ELR (cell line): Measurements from ENCODE around the gene TPD52L1.
"Not testable (repeated sequence)": the region's sequence is repeated elsewhere in the genome, so short reads cannot be mapped to it uniquely, and the experiment has no call there.

Experiments
- DNase-seq: peaks from one replicate; pipeline ENCODE4 v3.0.0-alpha.2; 2015; ENCODE audit warnings: low read depth

TPD52L1 gene

DNA sequence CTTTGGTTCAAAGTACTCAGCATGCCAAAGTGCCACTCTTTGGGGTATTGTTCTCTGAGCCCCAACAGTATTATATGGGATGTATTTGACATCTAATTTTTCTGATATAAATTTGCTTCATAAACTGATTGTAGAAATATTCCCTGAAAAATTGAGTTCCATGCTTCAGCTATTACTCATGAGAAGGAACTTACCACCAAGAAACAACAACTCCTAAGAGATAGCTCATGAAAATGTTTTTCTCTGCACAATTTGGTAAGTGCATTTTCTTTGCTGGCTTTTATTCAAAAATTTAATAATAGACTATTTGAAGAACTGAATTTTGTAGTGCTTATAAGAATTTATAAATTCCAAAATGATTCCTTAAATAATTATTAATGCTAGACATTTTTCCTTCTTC is 12.8 kb upstream of the TPD52L1 start:
- DNase-seq: peak; percentile 8

DNA sequence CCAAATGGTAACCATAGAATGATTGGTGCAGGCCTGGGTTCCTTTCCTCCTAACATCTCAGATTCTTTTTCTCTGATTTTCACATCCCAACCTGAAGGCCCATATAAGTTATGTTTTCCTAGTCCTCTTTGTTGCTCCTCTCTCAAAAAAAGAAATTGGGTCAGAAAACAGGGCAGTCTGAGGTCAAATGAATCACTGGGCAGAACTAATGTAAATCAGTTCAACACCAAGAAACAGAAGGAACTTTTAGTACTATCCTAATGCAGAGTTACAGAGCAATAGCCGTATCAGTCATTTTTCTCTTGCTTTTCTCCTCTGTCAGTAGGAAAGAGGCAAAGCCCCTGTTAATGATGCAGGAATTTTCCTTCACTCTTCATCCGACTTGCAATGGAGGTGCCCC is 11.0 kb upstream of the TPD52L1 start:
- no peak for DNase-seq

DNA sequence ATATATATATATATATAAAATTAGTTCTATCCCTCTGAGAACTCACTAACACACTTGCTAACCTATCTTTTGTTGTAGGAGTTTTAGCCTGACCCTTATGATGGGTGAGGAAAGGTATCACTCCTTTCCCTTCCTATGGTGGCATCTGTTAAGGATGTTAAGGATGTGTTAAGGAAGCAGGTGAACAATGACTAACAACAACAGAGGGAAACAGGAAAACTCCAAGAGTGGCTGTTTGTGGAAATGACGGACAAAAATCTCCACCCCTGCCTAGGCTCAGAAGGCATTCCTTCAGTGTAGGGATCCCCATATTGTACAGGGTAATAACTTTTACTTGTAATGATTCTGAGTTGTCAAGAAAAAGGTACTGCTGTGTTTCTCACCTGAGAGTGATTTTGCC is 8.8 kb upstream of the TPD52L1 start:
- DNase-seq: no peak

DNA sequence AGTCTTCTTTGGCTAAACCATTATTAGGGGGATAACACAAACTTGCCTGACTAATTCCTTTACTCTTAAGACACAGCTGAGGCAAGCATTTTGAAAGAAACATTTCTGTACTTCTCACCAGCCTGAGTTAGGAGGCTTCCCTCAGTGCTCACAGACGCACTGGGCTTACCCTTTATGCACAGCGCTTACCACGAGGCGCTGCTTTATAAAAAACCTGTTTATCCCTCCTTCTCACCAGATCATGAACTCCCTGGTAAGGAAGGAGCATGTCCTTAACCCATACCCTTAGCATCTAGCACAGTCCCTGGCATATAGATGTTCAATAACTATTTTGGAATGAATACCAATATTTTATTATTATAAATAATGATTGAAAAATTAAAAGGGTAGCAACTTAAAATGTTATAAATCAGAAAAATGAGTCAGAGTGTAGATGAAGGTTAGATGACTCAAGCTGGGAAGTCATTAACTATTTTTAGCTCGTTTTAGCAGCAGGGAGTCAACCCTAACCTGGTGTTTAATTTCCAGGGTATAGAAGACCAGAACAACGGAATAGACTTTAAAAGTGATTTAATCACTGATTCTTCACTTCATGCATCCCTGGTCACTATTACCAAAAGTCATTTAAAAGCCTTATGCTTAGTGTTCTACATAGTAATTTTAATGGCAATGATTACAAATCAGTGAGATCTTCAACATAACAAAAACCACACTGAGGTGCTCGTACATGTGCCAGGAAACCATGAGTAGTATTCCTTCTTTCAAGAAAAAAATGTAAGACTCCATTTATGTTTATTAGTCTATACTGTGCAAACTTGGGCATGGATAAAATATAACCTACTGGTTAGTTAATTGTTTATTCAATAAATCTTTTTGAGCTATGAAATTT is 4.1 kb upstream of the TPD52L1 start:
- peak; percentile 44 for DNase-seq

DNA sequence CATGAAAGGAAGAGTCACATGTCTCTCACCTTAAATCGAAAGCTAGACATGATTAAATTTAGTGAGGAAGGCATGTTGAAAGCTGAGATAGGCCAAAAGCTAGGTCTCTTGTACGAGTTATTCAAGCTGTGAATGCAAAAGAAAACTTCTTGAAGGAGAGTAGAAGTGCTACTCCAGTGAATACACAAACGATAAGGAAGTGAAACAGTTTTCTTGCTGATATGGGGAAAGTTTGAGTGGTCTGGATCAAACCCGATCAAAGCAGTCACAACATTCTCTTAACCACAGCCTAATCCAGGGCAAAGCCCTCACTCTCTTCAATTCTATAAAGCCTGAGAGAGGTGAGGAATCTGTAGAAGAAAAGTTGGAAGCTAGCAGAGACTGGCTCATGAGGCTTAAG is 1.9 kb upstream of the TPD52L1 start:
- DNase-seq: no peak

DNA sequence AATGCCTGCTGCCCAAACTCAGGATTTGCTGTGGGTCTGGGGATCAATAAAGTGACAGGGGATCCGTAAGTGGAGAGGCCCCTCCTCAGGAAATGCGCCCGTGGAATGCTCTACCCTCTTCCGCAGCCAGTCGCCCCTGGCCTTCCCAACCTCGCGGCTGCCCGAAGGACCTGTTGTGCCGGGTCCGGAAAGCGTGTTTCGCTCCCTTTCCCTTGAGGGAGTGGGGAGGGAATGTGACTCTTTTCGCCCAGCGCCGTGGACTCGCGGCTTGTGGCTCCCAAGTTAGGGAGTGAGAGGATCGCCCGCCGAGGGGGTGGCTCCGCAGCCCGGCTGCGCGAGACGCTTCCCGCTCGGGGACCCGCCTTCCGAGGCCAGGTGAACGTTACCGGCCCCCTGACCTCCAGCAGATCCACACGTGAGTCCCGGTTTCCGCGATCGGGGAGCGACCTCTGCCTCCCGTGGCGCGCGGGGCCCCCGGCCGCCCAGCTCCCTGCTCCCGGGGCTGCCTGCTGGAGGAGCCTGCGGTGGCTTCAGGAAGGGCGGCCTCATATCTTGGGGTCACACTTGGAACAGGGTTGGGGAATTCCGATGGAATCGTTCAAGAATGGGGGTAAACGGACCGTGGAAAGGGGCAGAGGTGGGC is 666 bp downstream of the TPD52L1 start:
- peak; percentile 9 for DNase-seq

DNA sequence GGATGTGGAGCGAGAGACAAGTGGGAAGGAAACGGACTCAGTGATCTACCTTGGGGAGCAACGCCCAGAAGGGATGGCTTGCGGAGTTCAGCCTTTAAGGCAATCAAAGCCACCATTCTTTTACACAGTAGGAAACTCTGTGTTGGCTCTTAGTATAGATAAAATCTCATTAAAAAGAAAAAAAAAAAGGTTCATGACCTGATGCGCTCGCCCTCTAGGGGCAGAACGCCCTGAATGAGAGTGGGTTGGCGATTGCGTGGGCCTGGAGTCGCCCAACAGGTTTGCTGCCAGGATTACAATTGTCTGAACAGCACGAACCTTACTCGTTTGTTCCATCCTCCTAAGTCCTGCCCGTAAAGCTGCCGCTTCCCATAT is 1.2 kb downstream of the TPD52L1 start:
- DNase-seq: peak; percentile 5

DNA sequence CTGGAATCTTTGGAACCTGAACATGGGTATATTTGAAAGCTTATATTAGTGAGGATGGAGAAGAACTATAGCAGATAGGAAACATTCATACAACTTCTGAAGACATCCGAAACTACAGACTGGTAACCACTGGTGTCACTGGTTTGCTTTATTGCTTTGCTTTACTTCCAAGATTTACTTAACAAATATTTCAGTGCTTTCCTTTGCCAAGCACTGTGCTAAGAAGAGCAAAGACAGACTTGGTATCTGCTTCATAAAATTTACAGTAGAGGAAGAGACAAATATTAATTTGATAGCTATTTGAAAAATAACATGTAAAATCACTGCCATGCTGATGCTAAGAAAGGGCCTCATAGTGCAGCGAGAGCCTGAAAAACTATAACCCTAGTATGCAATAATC is 1.8 kb downstream of the TPD52L1 start:
- no peak for DNase-seq

DNA sequence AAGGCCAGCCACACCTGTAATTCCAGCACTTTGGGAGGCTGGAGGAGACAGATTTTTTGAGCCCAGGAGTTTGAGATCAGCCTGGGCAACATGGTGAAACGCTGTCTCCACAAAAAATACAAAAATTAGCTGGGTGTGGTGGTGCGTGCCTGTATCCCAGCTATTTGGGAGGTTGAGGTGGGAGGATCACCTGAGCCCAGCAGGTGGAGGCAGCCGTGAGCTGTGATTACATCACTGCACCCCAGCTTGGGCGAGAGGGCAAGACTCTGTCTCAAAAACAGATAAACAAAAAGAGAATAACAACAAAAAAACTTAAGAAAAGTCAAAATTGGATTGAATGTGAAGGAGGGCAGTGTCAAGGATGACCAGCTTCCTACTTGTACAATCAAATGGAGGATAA is 2.9 kb downstream of the TPD52L1 start:
- DNase-seq: no peak

DNA sequence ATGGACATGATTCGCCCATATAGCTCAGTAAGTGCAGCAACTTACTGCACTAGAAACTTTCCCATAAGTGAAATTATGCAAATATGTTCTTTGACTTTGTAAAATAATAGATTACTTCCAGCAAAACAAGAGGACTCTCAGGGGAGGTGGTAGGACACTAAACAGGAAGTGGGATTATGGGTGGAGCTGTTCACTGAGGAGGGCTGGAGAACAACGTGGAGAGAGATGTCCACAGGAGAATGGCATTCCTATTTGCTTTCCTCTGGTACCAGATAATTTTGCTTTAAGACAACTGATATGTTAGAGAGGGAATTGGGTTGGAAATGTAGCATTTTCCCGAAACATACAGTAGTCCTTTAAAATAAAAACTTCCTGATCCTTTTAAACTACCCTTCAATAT is 3.7 kb downstream of the TPD52L1 start:
- DNase-seq: no peak

DNA sequence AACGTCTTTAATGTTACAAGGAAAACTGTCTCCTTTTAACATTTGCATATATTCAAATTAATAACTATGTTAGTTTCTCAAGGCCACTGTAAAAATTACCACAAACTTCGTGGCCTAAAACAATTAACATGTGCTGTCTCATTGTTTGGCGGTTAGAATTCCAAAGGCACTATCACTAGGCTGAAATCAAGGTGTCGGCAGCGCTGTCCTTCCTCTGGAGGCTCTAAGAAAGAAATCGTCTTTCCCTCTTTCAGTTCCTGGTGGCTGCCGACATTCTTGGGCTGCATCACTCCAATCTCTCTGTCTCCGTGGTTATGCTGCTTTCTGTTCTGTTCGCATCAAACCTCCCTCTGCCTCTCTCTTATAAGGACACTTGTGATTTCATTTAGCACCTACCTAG is 4.2 kb downstream of the TPD52L1 start:
- DNase-seq: no peak

DNA sequence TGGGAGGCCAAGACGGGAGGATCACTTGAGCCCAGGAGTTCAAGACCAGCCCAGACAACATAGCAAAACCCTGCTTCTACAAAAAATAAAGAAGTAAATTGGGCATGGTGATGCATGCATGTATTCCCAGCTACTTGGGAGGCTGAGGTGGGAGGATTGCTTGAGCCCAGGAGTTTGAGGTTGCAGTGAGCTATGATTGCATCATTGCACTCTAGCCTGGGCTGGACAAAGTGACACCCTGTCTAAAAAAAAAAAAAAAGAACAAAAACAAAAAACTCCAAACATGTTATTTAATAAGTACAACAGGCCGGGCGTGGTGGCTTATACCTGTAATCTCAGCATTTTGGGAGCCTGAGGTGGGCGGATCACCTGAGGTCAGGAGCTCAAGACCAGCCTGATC is 9.8 kb downstream of the TPD52L1 start:
- not testable (repeated sequence) for DNase-seq

DNA sequence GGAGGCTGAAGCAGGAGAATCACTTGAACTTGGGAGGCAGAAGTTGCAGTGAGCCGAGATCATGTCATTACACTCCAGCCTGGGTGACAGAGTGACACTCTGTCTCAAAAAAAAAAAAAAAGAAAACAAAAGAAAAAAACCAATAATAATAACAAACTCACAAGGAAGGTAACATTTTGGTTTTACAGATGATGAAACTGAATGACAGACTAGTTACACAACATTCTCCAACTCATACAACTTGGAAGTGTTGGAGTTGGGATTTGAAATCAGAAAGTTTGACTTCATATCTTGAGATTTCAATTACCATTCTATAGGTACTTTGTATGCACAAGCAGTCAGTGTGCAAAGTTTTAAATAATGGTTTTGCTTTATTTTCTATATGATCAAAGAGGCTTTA is 10.2 kb downstream of the TPD52L1 start:
- DNase-seq: no peak

DNA sequence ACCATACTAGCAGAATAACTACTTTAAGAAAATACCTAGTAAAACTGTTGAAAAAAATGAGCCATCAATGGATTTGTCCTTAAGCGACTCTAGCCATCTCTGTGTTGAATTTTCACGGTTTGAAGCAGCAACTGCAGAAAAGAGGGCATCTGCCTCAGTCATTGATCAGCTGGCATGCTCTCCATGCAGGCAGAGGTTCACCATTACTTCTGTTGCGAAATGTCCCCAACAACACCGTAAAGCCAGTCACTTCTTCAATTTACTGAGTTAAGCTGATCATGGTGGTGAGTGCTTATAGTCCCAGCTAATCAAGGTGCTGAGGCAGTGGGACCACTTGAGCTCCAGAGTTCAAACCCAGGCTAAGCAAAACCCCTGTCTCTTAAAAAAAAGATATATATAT is 11.1 kb downstream of the TPD52L1 start:
- DNase-seq: no peak

DNA sequence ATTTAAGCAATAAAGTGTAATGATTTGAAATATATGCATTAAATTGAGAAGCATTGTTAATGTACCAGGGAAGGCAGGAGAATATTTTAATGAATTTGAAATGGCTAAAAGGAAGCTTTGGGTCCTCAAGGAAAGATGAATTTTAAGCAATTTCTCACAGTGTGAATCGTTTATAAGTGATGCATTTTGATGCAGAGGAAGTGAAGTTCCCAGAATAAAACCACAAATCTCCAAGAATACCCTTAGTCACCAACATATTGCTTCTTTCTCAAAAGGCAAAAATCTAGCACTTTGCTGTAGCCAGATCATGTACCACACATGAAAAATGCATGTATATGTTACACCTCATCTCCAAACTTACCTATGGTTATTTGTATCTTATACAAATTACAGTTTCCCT is 11.7 kb downstream of the TPD52L1 start:
- peak; percentile 22 for DNase-seq

DNA sequence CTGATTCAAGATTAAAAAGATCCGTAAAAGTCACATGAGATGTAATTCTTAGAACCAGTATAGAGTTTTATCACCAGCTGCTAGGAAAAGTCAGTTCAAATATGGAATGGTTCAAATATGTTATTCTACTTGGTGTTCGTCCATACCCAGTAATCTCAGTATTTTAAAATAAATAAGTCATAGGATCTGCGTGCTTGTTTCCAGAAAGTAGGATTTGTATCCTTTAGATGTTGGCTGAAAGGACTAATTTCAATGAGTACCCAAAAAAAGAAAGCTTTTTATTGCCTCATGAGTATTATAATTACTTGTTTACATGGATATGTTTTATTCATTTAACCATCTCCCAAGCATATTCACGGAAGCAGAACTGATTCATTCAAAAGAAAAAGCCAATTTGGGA is 12.2 kb downstream of the TPD52L1 start:
- DNase-seq: no peak

DNA sequence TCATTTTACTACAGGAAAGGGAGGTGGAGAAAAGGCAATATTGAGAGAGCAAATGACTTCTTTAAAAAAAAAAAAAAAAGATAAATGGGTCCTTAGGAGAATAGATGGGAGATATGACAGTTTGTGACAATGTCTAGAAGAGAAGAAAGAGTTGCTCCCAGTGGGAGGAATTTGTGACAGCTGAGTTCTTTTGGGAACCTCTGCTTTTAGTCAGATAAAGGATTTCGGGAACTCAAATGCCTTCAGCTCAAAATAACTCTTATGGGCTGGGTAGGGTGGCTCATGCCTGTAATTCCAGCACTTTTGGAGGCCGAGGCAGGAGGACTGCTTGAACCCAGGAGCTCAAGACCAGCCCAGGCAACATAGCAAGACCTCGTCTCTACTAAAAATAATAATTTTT is 13.1 kb downstream of the TPD52L1 start:
- DNase-seq: no peak

DNA sequence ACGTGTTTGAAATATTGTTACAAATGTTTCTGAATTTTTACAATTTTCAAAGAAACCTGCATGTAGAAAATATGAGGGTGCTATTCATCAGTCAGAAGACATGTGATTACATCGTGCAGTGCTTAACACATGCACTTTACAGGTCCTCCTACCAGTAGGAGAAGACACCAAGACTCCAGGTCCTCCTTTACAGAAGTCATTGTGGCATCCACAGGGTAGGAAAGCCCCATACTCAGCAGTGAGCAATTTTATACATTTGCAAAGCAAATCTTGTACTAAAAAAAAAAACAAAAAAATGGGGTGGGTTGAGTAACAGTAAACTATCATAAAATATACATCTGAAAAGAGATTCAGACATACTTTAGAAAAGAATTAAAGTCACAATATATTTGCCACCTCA is 14.0 kb downstream of the TPD52L1 start:
- DNase-seq: no peak

DNA sequence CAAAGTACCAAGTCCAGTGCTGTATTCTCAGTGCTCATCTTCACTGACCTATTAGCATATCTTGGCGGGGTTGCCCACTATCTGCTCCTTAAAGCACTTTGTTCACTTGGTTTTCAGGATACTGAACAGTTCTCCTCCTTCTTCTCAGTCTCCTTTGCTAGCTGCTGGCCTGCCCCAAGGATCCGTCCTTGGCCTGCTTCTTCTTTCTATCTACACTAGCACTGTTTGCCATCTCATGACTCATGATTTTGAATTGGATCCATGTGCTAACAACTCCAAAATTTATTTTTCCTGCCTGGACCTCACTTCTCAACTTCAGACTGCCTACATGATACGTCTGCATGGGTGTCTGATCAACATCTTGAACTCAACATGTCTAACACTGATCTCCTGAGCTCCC is 15.5 kb downstream of the TPD52L1 start:
- no peak for DNase-seq

DNA sequence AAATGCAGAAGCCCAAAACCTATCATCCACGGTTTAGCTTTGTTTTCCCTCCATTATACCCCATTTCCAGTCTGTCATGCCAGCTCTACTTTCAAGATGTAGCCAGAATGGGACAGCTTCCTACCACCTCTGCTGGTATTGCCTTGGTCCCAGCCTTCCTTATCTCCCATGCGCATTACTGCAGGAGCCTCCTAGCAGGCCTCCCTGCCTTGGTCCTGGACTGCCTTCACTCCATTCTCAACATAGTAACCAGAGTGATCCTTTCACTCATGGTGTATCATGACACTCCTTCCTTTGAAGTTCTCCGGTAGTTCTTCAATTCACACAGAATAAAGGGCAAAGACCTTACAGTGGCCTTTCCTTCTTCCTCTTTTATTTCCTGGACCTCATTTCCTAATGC is 15.9 kb downstream of the TPD52L1 start:
- no peak for DNase-seq

DNA sequence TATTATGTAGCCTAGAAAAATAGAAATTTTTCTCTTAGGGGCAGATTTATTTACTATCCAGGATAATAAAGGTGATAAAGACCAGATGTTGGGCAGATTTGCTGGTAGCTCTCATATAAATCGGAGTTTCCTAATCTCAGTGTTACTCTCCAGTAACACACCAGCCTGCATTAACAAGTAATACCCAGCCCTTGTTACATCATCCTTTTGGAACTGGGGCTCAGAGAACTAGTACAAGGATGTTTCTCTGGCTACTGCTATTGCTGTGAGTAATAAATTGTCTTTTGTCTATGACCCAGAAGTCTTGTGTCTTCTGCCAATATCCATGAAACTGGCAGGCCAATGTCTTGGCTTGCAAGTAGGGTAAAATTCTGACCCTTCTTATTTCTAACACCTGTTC is 16.8 kb downstream of the TPD52L1 start:
- DNase-seq: no peak

DNA sequence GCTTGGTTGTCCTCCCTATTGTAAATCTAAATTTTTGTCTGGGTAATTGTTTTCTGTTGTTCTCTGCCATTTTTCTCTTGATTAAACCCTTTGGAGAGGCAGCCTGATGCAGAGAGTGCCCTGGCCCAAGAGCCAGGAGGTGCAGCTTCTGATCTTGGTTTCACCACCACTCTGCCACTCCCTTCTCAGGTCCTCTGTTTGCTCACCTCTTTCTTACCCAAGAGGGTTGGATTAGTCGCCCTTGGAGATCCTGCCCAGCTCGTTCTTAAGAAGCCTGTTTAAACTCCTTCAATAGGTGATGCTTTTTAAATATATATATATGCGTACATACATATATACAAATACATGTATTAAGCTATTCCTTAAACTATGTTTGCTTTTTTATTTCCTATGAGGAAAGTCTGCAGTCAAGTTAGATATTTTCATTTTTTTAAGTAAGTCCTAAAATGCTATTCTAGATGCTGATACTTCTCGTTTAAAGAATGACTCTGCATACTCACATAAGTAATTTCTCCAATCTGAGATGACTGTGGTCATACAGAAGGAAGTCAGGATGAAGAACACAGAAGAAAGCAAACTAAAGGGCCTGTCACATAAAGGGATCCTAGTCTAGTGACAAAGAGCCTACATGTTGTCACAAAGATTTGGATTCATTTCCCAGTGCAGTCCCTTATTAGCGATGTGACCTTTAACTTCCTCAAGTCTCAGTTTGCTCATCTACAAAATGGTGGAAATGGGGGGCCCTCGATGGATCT is 19.9 kb downstream of the TPD52L1 start:
- DNase-seq: no peak

DNA sequence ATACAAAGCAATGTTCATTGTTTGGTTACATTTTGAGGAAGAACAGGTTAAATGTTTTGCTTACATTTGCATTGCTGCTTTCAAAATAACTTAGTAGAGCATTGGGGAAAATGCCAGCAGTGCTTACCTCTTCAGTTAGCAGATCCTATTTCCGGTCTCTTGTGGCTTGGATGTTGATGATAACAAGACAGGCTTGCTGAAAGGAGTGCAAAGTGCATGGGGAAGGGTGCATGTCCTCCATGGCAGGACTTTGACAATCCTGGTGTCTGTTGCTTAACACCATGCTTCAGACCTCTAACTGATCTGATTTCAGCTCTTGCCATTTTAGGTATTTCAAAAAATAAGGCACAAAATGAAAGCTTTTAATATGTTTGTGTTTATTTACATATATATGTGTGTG is 21.1 kb downstream of the TPD52L1 start:
- DNase-seq: no peak
